Upper lobe of right lung (tissue), 1 donor: ENCODE results near the gene CYBA. TPM values are rescaled to one million over a fixed set of nuclear protein-coding genes. Genes with fewer than 3 reads are reported as not detected.
"Not testable (repeated sequence)": the region's sequence is repeated elsewhere in the genome, so short reads cannot be mapped to it uniquely, and the experiment has no call there.

Source experiments
- ATAC-seq: fragments of 200-7000 bp; cut with Tn5 transposase; one replicate; pipeline ENCODE4 v1.9.1; 2020; ENCODE audit warnings: mild to moderate bottlenecking, moderate library complexity
- DNase-seq: peaks from one replicate; pipeline ENCODE4 v3.0.0-alpha.2; 2020
- H3K27ac ChIP-seq: fragments of 200-600 bp; one replicate; pipeline ENCODE4 v1.8.0; 2022
- H3K27me3 ChIP-seq: fragments of 200-600 bp; one replicate; pipeline ENCODE4 v1.8.0; 2022; ENCODE audit warnings: mild to moderate bottlenecking
- H3K36me3 ChIP-seq: fragments of 200-600 bp; one replicate; pipeline ENCODE4 v1.8.0; 2022
- H3K4me1 ChIP-seq: fragments of 200-600 bp; one replicate; pipeline ENCODE4 v1.8.0; 2022
- H3K4me3 ChIP-seq: fragments of 200-600 bp; one replicate; pipeline ENCODE4 v1.8.0; 2022; ENCODE audit warnings: mild to moderate bottlenecking
- H3K9me3 ChIP-seq: fragments of 200-600 bp; one replicate; pipeline ENCODE4 v1.8.0; 2022
- intact Hi-C: fragments of 100-400 bp; cut with DNase I; formaldehyde crosslinking; loops from one replicate; pipeline ENCODE4 v1.11.0; 2022
- total RNA-seq: library from RNA; stranded (reverse); fragmentation: NEBNext Ultra II Directional; extraction: Animal tissue kit (Norgen Biotek cat#: 25700); gene quantifications from one replicate; pipeline ENCODE4 v1.2.1, GENCODE V29; 2021
- TF ChIP-seq, protein P1 (sequence below): fragments of 200-600 bp; IDR thresholded peaks from one replicate; pipeline ENCODE4 v1.8.0; 2022; ENCODE audit warnings: antibody characterized with exemption
- donor health status: DM: no; HTN: yes; CAD: no; lungs with severe emphysema.

The CYBA gene
- total RNA-seq, 1 donor from 2014 or later: 257 TPM

DNA sequence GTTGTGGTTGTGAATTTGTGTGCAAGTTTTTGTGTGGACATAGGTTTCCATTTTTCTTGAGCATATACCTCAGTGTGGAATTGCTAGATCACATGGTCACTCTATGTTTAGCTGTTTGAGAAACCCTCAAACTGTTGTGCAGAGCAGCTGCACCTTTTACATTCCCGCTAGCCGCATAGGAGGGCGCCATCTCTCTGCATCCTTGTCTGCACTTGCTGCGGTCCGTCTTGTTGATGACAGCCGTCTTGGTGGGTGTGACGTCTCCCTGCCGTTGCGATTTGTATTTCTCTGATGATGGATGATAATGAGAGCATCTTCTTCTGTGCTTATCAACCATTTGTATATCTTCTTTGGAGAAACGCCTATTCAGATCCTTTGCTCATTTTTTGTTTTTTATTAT, 37.6 kb downstream of the CYBA start:
- no peak overlapping the region for H3K27ac ChIP-seq
- H3K36me3 ChIP-seq: peaks cover 51% of the 10 kb centered on the region
- intact Hi-C loops: no loop called here
- no peaks in the 10 kb centered on the region for H3K9me3 ChIP-seq
- no peaks in the 10 kb centered on the region for H3K4me1 ChIP-seq
- DNase-seq (no peak), ATAC-seq (no peak)
- H3K4me3 ChIP-seq: no peak overlapping the region
- TF ChIP-seq, protein P1, sequence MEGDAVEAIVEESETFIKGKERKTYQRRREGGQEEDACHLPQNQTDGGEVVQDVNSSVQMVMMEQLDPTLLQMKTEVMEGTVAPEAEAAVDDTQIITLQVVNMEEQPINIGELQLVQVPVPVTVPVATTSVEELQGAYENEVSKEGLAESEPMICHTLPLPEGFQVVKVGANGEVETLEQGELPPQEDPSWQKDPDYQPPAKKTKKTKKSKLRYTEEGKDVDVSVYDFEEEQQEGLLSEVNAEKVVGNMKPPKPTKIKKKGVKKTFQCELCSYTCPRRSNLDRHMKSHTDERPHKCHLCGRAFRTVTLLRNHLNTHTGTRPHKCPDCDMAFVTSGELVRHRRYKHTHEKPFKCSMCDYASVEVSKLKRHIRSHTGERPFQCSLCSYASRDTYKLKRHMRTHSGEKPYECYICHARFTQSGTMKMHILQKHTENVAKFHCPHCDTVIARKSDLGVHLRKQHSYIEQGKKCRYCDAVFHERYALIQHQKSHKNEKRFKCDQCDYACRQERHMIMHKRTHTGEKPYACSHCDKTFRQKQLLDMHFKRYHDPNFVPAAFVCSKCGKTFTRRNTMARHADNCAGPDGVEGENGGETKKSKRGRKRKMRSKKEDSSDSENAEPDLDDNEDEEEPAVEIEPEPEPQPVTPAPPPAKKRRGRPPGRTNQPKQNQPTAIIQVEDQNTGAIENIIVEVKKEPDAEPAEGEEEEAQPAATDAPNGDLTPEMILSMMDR: no peak
- no peaks in the 10 kb centered on the region for H3K27me3 ChIP-seq

- TF ChIP-seq, protein P1: no peak
- Histone ChIP-seq H3K4me3 (no peak overlapping the region), H3K4me1 (no peaks in the 10 kb centered on the region), H3K36me3 (peaks cover 72% of the 10 kb centered on the region), H3K27ac (no peak overlapping the region), H3K9me3 (no peaks in the 10 kb centered on the region), H3K27me3 (no peaks in the 10 kb centered on the region)
- intact Hi-C loops: no loop called here
- DNase-seq (no peak), ATAC-seq (no peak)
Observed at GRCh38 chr16:88610909-88611812, 39.7 kb downstream of the CYBA start.

- TF ChIP-seq, protein P1: no peak
- no peak overlapping the region for H3K4me3 ChIP-seq
- H3K36me3 ChIP-seq: peaks cover 80% of the 10 kb centered on the region
- no peaks in the 10 kb centered on the region for H3K27me3 ChIP-seq
- H3K27ac ChIP-seq: no peak overlapping the region
- H3K4me1 ChIP-seq: no peaks in the 10 kb centered on the region
- H3K9me3 ChIP-seq: no peaks in the 10 kb centered on the region
- ATAC-seq (no peak), DNase-seq (no peak)
- intact Hi-C loops: no loop called here
Observed at GRCh38 chr16:88610080-88610479, 40.8 kb downstream of the CYBA start.

DNA sequence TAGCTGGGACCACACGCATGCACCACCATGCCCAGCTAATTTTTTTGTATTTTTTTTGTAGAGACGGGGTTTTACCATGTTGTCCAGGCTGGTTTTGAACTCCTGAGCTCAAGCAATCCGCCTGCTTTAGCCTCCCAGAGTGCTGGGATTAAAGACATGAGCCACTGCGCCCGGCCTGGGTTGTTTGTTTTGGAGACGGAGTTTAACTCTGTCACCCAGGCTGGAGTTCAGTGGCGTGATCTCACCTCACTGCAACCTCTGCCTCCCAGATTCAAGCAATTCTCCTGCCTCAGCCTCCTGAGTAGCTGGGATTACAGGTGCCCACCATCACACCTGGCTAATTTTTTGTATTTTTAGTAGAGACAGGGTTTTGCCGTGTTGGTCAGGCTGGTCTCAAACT, 41.4 kb downstream of the CYBA start:
- H3K4me1 ChIP-seq, DNase-seq, H3K27ac ChIP-seq, H3K27me3 ChIP-seq, H3K9me3 ChIP-seq, intact Hi-C loops, ATAC-seq, H3K4me3 ChIP-seq: not testable (repeated sequence)
- peaks cover 80% of the 10 kb centered on the region for H3K36me3 ChIP-seq

GRCh38 chr16:88608076-88608475, 42.8 kb downstream of the CYBA start:
- Histone ChIP-seq H3K9me3 (no peaks in the 10 kb centered on the region), H3K4me1 (no peaks in the 10 kb centered on the region), H3K27me3 (no peaks in the 10 kb centered on the region), H3K4me3 (no peak overlapping the region), H3K36me3 (peaks cover 74% of the 10 kb centered on the region), H3K27ac (no peak overlapping the region)
- intact Hi-C loops: no loop called here
- DNase-seq: no peak
- TF ChIP-seq, protein P1: no peak
- no peak for ATAC-seq

- intact Hi-C loops: no loop called here
- H3K36me3 ChIP-seq: peaks cover 63% of the 10 kb centered on the region
- DNase-seq: no peak
- TF ChIP-seq, protein P1: no peak
- H3K4me3 ChIP-seq: no peak overlapping the region
- no peaks in the 10 kb centered on the region for H3K4me1 ChIP-seq
- H3K27ac ChIP-seq: no peak overlapping the region
- H3K9me3 ChIP-seq: no peaks in the 10 kb centered on the region
- H3K27me3 ChIP-seq: no peaks in the 10 kb centered on the region
- ATAC-seq: no peak
Observed at GRCh38 chr16:88606148-88606757, 44.6 kb downstream of the CYBA start.
